Measurements from ENCODE around the gene STAG1.
"Not testable (repeated sequence)": the region's sequence is repeated elsewhere in the genome, so short reads cannot be mapped to it uniquely, and the experiment has no call there.

STAG1 gene

DNA sequence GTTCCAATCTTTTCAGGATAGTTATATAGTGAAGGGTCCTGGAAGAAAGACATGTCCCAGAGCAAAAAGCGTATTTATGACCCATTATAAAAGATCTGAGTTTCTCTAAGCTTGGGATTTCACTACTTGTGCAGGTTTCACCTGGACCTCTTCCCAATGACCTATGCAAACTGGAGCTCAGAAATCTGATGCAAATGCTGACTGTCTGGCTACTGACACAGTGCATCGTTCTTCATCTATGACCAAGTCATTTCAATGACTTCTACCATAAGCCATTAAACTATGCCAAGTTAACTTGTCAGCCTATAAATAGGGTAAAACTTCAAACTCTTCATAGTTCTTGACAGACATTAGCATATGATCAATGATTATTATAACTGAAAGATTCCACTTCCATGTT, 11.1 kb downstream of the STAG1 start:
- DNase-seq, result no peak

DNA sequence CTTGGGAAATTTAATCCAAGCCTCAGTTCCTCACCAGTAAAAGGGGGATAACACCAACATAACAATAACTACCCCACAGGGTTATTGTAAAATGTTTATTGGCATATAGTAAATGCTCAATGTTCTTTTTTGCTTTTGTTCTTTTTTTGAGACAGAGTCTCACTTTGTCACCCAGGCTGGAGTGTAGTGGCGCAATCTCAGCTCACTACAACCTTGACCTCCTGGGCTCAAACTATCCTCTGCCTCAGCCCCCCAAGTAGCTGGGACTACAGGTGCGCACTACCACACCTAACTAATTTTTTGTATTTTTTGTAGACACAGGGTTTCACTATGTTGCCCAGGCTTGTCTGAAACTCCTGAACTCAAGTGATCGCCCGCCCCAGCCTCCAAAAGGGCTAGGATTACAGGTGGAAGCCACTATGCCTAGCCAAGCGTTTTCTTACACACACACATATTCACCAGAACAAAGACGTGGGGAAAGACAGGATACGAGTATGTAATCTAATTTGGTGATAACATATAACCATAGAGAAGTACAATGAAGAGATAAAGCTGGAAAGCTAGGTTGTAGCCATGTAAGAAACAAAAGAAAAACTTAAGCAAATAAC, 11.7 kb downstream of the STAG1 start:
- DNase-seq, result no peak

DNA sequence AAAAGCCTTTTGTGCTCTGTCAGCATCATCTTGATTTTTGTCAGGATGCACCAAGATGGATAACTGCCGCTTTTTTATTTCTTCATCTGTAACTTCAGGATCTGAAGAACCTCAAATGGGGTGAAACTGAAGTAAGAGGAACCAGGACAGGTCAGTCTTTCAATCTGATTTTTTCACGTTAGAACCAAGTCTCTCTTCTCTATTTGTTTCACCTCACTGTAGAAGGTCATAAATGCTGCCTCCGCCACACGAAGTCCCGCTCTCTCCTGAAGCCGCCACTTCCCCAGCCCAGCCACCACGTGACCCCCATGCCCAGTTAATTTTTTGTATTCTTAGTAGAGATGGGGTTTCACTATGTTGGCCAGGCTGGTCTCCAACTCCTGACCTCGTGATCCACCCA, 15.2 kb downstream of the STAG1 start:
- DNase-seq, result not testable (repeated sequence)

DNA sequence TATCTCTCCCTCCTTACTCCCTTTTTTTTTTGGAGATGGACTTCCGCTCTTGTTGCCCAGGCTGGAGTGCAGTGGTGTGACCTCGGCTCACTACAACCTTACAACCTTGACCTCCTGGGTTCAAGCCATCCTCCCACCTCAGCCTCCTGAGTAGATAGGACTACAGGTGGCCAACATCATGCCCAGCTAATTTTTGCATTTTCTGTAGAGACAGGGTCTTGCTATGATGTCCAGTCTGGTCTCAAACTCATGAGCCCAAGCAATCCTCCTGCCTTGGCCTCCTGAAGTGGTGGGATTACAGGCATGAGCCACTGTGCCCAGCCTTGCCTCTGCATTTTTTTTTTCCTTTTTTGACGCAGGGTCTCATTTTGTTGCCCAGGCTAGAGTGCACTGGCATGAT, 17.1 kb downstream of the STAG1 start:
- DNase-seq, result no peak

DNA sequence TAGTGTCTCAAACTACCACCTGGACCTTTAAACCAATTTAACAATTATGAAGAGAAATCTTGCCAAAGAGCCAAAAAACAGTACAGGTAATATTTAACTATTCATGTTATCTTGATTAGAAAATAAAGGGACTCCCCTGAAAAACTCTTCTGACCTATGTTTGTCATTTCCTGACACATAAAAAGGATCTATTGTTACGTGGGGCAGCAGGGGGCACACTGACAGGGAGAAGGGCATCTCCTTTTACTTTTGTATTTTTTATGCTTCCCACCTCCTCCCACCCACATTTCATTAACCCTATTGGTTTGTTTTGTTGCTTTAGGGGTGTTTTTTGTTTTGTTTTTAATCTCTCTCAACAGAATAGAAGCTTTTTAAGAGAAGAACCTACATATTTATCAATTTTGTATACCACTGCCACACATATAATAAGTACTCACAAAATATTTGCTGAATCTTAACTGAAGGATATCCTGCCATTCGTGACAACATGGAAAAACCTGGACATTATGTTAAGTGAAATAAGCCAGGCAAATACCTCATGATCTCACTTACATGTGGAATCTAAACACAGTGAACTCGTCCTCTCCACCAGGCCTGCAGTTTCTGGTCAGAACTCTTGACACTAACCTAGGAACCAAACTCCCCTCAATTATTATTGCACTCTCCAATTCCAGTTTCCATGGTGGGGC, 17.7 kb downstream of the STAG1 start:
- no peak for DNase-seq

DNA sequence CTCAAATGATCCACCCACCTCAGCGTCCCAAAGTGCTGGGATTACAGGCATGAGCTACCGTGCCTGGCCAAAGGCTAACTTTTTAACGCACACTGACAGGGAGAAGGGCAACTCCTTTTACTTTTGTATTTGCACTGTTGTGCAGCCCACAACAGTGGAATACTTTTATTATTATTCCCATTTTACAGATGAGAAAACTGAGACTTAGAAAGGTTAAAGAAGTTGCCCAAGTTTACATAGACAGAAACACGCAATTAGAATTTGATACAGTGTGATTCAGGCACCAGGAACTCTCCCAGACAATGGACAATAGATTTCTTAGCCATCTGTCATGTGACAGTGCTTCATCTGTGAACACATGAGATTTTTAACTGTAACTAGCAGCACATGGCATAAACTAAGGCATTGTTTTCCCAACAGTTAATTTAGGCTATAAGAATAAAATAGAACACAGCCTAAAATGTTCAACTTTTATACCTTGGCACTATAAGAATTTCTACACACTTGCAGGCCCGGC, 18.8 kb downstream of the STAG1 start:
- no peak for DNase-seq

DNA sequence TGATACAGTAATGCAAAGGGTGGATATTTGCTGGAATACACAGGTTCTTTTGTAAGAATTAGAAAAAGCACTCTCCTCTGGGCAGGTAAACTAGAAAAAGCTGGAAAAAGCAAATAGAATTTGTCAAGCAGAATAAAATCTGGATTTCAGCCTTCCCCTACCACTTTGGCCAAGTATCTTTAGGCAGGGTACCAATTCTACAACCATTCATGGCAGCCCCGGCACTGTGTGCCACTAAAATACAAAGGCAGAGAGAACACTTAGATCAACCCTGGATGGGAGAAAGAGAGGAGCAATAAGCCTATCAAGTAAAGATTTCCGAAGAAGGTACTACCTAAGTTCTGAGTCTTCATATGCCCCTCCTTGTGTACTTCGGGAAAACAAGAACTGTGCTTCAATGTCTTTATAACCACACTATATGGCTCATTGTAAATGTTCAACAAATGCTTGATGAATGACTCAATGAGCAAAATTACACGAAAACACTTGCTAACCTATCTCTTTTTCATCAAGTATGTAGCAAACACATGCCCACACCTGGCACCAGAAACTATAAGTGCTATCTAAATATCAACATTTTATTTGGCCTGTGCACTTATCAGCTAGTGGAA, 20.8 kb downstream of the STAG1 start:
- DNase-seq, result no peak

DNA sequence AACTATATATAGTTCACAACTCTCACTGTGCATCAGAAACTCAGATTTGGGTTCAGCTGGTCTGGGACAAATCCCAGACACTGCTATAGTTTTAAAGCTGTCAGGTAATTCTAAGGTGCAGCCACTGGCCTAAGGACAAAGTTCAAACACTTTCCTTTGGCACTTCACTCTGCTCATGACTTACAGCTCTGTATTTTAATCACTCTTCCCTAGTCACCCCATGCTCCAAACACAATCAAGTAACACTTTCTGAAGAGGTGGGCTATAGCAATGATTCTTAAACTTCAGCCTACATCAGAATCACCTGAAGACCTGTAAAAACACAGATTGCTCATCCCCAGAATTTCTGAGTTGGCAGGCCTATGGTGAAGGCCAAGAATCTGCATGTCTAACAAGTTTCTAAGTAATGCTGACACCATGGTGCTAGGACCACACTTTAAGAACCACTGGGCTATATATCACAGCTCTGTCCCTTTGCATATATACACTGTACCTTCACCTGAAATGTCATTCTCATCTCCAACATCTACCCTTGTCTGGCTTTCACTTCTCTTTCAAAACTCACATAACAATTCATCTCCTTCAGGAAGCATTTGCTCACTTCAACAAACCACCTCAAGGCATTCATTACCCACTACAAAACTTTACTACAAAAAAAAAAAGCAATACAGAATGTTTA, 21.4 kb downstream of the STAG1 start:
- DNase-seq, result no peak

DNA sequence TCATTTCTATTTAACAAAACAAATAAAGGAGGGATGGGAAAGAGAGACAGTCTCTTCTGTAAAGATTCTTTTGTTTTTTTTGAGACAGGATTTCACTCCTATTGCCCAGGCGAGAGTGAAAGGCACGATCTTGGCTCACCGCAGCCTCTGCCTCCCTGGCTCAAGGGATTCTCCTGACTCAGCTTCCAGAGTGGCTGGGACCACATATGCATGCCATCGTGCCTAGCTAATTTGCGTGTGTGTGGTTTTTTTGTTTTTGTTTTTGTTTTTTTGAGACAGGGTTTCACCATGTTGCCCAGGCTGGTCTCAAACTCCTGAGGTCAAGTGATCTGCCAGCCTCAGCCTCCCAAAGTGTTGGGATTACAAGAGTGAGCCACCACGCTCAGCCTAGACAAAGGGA, 23.3 kb downstream of the STAG1 start:
- no peak for DNase-seq

DNA sequence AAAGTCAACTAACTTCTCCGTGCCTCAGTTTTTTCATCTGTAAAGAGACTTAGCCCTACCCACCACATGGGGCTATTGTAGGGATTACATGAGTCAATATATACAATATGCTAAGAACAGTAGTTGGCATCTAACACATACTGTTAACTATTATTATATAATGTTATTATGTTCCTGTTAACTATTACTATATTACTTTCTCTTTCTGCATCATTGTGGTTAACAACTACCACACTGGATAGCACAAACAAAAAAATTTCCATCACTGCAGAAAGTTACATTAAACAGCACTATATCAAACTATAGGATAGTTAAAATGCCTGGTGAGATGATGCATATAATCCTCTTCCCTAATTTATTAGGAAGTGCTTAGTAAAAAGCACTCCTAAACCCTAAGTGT, 23.7 kb downstream of the STAG1 start:
- no peak for DNase-seq

DNA sequence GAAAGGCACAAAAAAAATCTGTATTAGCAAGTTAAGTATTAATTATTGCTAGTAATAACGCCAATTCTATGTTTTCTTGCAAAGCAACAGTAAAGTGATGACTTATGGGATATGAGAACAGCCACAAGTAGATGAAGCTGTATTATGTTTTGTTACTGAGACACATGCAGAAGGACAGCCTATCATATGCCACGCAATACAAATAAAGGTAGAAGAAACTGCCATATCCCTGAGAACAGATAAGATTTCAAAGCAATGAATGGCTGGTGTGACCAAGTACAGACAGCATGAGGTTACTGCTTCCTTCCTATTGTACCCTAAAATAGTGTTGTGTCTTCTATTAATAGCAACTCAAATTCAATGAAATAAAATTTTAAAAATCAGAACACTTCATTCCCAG, 26.7 kb downstream of the STAG1 start:
- DNase-seq, result no peak

DNA sequence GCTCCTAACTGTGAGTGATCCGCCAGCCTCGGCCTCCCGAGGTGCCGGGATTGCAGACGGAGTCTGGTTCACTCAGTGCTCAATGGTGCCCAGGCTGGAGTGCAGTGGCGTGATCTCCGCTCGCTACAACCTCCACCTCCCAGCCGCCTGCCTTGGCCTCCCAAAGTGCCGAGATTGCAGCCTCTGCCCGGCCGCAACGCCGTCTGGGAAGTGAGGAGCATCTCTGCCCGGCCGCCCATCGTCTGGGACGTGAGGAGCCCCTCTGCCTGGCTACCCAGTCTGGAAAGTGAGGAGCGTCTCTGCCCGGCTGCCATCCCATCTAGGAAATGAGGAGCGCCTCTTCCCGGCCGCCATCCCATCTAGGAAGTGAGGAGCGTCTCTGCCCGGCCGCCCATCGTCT, 29.3 kb downstream of the STAG1 start:
- not testable (repeated sequence) for DNase-seq

DNA sequence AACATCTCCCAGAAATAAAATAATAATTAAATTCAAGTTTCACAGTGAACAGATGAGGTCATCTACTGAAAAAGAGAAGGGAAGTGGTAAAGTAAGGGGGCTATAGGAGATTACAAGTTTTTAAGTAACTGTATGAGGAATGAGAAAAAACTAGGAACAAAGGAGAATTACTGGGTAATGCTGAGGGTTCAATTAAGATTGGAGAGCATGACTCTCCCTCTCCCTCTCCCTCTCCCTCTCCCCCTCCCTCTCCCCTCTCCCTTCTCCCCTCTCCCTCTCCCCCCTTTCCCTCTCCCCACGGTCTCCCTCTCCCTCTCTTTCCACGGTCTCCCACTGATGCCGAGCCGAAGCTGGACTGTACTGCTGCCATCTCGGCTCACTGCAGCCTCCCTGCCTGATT, 29.8 kb downstream of the STAG1 start:
- not testable (repeated sequence) for DNase-seq

DNA sequence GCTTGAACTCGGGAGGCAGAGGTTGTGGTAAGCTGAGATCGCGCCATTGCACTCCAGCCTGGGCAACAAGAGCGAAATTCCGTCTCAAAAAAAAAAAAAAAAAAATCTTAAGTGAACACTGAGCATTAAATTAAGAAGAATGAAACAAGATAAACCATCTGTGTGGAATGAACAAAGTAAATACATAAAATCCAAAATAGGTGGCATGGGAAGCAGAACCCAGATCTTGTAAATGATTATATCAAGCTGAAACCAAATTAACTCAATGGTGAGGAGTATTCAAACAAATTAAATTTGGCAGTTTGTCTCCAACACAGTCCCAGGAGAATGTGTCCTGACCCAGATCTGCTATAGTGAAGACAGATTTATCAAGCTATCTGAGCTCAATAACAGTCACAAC, 32.1 kb downstream of the STAG1 start:
- no peak for DNase-seq

DNA sequence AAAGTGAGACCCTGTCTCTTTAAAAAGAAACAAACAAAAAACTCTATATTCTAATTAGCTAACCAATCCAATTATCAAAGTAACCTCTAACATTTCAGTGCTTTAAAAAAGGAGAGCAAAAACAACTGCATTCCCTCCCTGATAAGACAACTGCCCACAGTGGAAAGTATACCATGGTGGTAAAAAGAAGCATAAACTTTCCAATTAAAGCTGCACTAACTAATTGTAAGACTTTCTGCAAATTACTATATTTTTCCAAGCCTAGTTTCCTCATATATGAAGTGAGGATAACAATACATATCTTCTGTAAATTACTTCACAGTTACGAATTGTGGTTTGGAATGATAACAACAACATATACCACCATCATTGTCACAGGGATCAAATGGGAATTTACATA, 35.5 kb downstream of the STAG1 start:
- DNase-seq, result no peak

DNA sequence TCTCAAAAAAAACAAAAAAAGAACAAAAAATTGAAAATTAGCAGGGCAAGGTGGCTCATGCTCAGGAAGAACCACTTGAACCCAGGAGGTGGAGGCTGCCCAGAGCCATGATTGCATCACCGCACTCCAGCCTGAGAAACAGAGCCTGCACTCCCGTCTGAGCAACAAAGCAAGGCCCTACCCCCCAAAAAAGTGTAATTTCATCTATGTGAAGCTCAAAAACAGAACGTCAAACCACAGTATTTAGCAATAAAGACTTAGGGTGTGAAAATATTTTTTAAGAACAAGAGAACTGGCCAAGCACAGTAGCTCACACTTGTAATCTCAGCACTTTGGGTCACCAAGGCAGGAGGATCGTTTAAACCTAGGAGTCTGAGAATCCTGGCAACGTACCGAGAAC, 38.2 kb downstream of the STAG1 start:
- DNase-seq, result no peak

DNA sequence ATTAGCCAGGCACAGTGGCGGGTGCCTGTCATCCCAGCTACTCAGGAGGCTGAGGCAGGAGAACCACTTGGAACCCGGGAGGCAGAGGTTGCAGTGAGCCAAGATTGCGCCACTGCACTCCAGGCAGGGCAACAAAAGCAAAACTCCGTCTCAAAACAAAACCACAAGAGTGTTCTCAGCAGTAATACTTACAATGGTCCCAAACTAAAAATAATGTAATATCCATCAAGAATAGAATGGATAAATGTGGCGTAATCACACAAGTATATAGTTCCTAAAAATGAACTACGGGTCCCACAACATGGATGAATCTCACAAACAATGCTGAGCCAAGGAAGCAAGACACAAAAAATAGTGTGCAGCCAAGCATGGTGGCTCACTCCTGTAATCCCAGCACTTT, 39.2 kb downstream of the STAG1 start:
- no peak for DNase-seq

DNA sequence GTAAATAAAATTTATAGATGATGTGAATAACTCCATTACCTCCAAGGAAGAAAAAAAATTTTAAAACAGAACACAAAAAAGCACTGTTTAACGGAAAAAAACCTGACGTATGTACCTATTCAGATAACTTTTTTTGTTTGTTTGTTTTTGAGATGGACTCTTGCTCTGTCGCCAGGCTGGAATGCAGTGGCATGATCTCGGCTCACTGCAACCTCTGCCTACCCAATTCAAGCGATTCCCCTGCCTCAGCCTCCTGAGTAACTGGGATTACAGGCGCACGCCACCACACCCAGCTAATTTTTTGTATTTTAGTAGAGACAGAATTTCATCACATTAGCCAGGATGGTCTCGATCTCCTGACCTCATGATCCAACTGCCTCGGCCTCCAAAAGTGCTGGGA, 40.3 kb downstream of the STAG1 start:
- not testable (repeated sequence) for DNase-seq

DNA sequence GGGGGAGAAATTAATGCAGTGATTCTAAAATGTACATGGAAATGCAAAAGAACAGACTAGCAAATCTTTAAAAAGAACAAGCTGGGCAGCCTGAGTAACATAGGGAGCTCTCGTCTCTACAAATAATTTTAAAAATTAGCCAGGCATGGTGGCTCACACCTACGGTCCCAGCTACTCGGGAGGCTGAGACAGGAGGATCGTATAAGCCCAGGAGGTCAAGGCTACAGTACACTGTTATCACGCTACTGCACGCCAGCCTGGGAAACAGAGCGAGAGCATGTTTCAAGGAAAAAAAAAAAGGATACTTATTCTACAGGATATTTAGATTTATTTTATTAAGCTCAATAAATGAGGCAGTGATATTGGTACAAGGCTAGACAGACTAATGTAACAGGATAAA, 40.9 kb downstream of the STAG1 start:
- no peak for DNase-seq

DNA sequence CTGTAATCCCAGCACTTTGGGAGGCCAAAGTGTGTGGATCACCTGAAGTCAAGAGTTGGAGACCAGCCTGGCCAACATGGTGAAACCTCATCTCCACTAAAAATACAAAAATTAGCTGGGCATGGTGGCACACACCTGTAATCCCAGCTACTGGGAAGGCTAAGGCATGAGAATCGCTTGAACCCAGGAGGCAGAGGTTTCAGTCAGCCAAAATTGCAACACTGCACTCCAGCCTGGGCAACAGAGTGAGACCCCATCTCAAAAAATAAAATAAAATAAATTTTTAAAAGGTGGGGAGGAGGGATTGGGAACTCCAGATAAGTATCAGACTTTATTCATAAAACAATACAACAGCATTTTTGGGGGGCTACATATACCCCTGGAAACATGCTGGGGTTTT, 42.4 kb downstream of the STAG1 start:
- DNase-seq, result not testable (repeated sequence)

DNA sequence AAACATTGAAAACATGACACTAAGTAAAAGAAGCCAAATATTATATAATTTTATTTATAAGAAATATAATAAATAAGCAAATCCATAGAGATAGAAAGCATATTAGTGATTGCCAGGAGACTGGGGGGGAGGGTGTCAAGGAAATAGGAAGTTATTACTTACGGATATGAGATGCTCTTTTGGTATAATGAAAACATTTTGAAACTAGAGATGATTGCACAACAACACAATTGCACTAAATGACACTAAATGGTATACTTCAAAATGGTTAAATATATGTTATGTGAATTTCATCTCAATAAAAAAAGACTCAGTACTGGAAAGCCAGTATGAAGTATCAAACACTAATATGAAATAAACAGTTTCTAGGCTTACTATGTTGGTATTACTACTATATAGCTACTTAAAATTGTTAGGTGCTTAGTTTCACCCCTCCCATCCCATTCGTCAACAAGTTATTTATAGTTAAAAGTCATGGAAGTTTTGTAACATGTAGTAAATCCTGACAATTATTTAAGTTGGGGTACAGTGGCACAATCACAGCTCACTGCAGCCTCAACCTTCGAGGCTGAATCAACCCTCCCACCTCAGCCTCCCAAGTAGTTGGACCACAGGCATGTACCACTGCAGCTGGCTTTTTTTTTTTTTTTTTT, 43.7 kb downstream of the STAG1 start:
- no peak for DNase-seq

DNA sequence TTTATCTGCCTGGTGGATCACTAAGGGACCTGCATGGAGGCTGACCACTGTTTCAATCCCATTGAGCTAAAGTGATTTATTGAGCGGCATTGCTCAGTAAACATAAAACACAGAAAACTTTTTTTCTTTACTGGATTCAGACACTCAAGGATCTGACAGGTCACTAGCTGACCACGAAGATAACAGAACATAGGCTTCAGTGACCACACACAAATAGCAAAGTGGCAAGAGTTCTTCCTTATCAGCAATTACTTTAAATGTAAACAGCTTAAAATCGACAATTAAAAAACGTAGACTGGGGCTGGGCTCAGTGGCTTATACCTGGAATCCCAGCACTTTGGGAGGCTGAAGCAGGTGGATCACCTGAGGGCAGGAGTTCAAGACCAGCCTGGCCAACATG, 48.7 kb downstream of the STAG1 start:
- DNase-seq, result no peak

DNA sequence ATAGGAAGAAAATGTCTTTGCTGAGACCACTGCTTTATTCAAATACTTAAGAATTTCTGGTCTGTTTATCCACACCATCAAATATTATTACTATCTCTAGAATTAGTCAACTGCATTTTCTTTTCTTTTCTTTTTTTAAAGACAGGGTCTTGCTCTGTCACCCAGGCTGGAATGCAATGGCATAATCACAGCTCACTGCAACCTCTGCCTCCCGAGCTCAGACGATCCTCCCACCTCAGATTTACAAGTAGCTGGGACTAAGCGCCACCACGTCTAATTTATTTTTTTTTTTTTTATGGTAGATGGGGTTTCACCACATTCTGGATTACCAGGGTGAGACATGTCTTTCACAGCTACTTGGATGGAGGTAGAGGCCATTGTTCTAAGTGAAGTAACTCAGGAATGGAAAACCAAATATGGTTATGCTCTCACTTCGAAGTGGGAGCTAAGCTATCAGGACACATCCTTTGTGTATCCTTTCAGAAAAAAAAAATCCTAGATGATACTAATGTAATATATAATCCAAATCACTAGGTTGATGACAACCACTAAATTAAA, 52.8 kb downstream of the STAG1 start:
- DNase-seq, result no peak
